Left lung (tissue), 10 donors: ENCODE data around the gene PSKH1. TPM values are rescaled to one million over a fixed set of nuclear protein-coding genes. Genes with fewer than 3 reads are reported as not detected.
A peak's percentile ranks its signal among the peaks of the same experiment; 100 is the strongest.

ENCODE experiments used
- ATAC-seq: fragments of 200-7000 bp; cut with Tn5 transposase; one replicate; pipeline ENCODE4 v1.9.1; 2020; ENCODE audit warnings: moderate library complexity
- DNase-seq, 4 donors: peaks; one replicate each; pipeline ENCODE4 v3.0.0-alpha.2; 2013 to 2020
- H3K27ac ChIP-seq, 2 donors: fragments of 200-600 bp; sonication (generic) in 1 of 2; one replicate each; pipeline versions ENCODE4 v1.5.0 to v1.8.0; 2020 to 2021
- H3K27me3 ChIP-seq, 2 donors: fragments of 200-600 bp; sonication (generic) in 1 of 2; one replicate each; pipeline versions ENCODE4 v1.5.0 to v1.8.0; 2020 to 2021
- H3K36me3 ChIP-seq, 2 donors: fragments of 200-600 bp; sonication (generic) in 1 of 2; one replicate each; pipeline versions ENCODE4 v1.5.0 to v1.8.0; 2020 to 2021
- H3K4me1 ChIP-seq, 2 donors: fragments of 200-600 bp; one replicate each; pipeline ENCODE4 v1.8.0; 2021
- H3K4me3 ChIP-seq, 2 donors: fragments of 200-600 bp; sonication (generic) in 1 of 2; one replicate each; pipeline versions ENCODE4 v1.5.0 to v1.8.0; 2020 to 2021; ENCODE audit warnings: mild to moderate bottlenecking in 1 of 2
- H3K9me3 ChIP-seq, 2 donors: fragments of 200-600 bp; sonication (generic) in 1 of 2; one replicate each; pipeline versions ENCODE4 v1.5.0 to v1.8.0; 2020 to 2021
- intact Hi-C, 2 donors: fragments of 100-400 bp; cut with DNase I; formaldehyde crosslinking; loops; one replicate each; pipeline versions ENCODE4 v1.11.2 to v1.14.2; 2022
- polyA plus RNA-seq, 6 donors: library from polyadenylated mRNA; unstranded; fragments of 120-200 nt; gene quantifications; one replicate each; pipeline ENCODE4 v1.2.1, GENCODE V29; 2013; ENCODE audit not compliant: insufficient read length in 6 of 6
- total RNA-seq, 2 donors: library from RNA; stranded (reverse); fragmentation: NEBNext Ultra II Directional; extraction: Animal tissue kit (Norgen Biotek cat#: 25700); gene quantifications; one replicate each; pipeline ENCODE4 v1.2.1, GENCODE V29; 2021
- TF ChIP-seq, protein P1 (sequence below), 2 donors: fragments of 200-600 bp; sonication (generic) in 1 of 2; IDR thresholded peaks; one replicate each; pipeline versions ENCODE4 v1.5.0 to v1.8.0; 2021; ENCODE audit warnings: antibody characterized with exemption in 2 of 2
- donor health status: DM: no; HTN: yes; CAD: no.
- donor health status: DM: no; HTN: no; CAD: no.

Gene PSKH1
- total and polyA plus RNA-seq, 8 donors, result 20.8 to 32.1 (median 29.0) TPM

- H3K27me3 ChIP-seq, result no peaks in the 10 kb centered on the region
Measured at GRCh38 chr16:67846063-67846319, 47.1 kb upstream of the PSKH1 start.

DNA sequence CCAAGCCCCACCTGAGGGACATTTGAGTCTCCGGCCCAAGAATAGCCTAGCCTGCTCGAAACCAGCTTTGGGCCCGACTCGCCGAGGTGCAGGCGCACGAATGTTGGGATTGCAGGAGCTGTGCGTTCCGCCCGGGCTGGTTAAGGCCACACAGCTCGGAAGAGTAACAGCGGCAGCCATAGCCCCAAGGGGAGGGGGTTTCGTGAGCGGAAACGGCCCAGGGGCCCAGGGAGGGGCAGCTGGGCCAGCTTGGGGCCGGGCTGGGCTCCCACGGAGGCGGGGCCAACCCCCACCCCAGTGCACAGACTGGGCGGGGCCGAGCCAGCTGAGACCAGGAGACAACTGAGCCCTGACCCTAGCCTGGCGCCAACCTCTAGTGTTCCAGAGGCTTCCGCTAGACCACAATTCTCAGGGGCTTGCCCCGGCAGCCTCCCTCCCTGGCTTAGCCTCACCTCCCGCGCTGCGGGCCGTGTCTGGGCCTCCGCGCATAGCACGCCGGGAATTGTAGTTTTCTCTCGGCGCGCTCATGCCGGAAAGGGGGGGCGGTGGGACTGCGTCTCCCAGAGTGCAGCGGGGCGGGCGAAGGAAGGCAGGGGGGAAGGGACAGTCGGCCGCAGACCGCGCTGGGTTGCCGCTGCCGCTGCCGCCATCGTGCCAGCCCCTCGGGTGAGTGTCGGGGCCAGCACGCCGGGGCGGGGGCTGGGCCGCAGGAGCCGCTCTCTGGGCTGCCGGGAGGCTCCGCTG is 46.6 kb upstream of the PSKH1 start, which contains the start of gene NUTF2:
Gene NUTF2, plus strand, starts transcription at position 614 of the 744 bp plus-strand sequence. CDS start 18,198 bp downstream, outside the sequence.
- DNase-seq (peak; percentile 95 to 97 (median 97)), ATAC-seq (peak; percentile 86)
- no peaks in the 10 kb centered on the region for H3K36me3 ChIP-seq
- peak within 1 kb of the TSS; percentile 95 to 96 for H3K27ac ChIP-seq
- TF ChIP-seq, protein P1, sequence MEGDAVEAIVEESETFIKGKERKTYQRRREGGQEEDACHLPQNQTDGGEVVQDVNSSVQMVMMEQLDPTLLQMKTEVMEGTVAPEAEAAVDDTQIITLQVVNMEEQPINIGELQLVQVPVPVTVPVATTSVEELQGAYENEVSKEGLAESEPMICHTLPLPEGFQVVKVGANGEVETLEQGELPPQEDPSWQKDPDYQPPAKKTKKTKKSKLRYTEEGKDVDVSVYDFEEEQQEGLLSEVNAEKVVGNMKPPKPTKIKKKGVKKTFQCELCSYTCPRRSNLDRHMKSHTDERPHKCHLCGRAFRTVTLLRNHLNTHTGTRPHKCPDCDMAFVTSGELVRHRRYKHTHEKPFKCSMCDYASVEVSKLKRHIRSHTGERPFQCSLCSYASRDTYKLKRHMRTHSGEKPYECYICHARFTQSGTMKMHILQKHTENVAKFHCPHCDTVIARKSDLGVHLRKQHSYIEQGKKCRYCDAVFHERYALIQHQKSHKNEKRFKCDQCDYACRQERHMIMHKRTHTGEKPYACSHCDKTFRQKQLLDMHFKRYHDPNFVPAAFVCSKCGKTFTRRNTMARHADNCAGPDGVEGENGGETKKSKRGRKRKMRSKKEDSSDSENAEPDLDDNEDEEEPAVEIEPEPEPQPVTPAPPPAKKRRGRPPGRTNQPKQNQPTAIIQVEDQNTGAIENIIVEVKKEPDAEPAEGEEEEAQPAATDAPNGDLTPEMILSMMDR (IDR thresholded peaks at IDR 0.05), result no peak
- peak within 1 kb of the TSS; percentile 98 for H3K4me3 ChIP-seq
- H3K27me3 ChIP-seq, result no peaks in the 10 kb centered on the region
- peaks cover 41 to 64% of the 10 kb centered on the region in 2 donors for H3K4me1 ChIP-seq
- intact Hi-C loops, result no loop called here
- H3K9me3 ChIP-seq, result no peaks in the 10 kb centered on the region

More at GRCh38 chr16:67846063-67846319, 47.1 kb upstream of the PSKH1 start:
- intact Hi-C loops, result no loop called here
- H3K27ac ChIP-seq, result peak overlapping the region; percentile 95 to 96
- ATAC-seq (no peak), DNase-seq (no peak)
- no peaks in the 10 kb centered on the region for H3K36me3 ChIP-seq
- peaks cover 41 to 67% of the 10 kb centered on the region in 2 donors for H3K4me1 ChIP-seq
- no peaks in the 10 kb centered on the region for H3K9me3 ChIP-seq
- TF ChIP-seq, protein P1 (IDR thresholded peaks at IDR 0.05), result no peak
- H3K4me3 ChIP-seq, result peak overlapping the region; percentile 98

DNA sequence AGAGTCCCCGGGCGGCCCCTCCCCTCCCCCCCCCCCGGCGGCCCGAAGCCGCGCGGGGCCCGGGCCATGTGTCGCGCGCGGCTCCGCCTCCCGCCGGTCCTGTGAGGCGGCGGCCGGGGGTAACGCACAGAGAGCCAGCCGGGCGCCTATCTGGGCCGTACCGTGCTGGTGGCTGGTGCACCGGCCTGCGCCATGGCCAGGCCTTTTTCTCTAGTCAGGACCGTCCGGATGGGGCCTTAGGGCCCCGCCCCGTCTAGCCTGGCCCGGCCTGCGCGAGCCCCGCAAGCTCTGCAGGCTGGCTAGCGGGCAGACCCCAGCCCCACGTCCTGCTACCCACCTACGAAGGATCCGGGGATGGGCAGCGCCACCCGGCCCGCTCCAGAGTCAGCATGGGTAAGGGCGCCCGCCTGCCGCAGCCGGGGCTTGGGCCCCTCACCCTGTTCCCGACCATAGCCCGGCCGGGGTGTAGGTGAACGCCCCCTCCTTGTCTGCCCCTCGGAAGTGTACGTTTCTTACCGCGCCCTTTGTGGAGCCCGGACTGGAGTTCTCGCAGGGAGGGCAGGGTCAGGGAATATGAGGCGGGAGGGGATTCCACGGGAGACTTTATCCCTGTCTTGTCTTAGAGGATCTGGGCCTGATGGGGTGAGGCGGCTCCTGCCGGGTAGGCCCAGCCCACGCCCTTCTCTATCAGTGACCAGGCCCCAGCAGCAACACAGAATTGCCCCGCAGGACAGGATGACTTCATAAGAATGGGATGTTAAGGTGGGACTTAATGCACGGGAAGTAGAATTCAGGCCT is 45.8 kb upstream of the PSKH1 start, which contains the start of gene CENPT:
Gene CENPT, minus strand, starts transcription at position 630 of the 798 bp plus-strand sequence. CDS start 13,834 bp downstream, outside the sequence.
- Histone ChIP-seq H3K4me1 (peaks cover 41 to 61% of the 10 kb centered on the region in 2 donors), H3K27me3 (no peaks in the 10 kb centered on the region), H3K27ac (peak within 1 kb of the TSS; percentile 95 to 96), H3K9me3 (no peaks in the 10 kb centered on the region), H3K36me3 (peaks cover 0 to 5% of the 10 kb centered on the region in 2 donors), H3K4me3 (peak within 1 kb of the TSS; percentile 98)
- intact Hi-C loops, result no loop called here
- TF ChIP-seq, protein P1 (IDR thresholded peaks at IDR 0.05), result peak in 1 of 2 donors; percentile 6
- ATAC-seq, result peak; percentile 68
- DNase-seq, result peak in 3 of 4 donors; percentile 57 to 91 (median 58)

- H3K4me3 ChIP-seq, result peak overlapping the region; percentile 98
- no peaks in the 10 kb centered on the region for H3K9me3 ChIP-seq
- intact Hi-C loops, result no loop called here
- peaks cover 40 to 56% of the 10 kb centered on the region in 2 donors for H3K4me1 ChIP-seq
- no peaks in the 10 kb centered on the region for H3K27me3 ChIP-seq
- TF ChIP-seq, protein P1 (IDR thresholded peaks at IDR 0.05), result no peak
- peaks cover 0 to 5% of the 10 kb centered on the region in 2 donors for H3K36me3 ChIP-seq
- DNase-seq, result no peak
- H3K27ac ChIP-seq, result peak overlapping the region in 1 of 2 donors; percentile 95
- ATAC-seq, result no peak
Measured at GRCh38 chr16:67848118-67848517, 44.9 kb upstream of the PSKH1 start.

GRCh38 chr16:67853670-67854069 is 39.4 kb upstream of the PSKH1 start:
- intact Hi-C loops, result no loop called here
- Histone ChIP-seq H3K9me3 (no peaks in the 10 kb centered on the region), H3K36me3 (peaks cover 0 to 5% of the 10 kb centered on the region in 2 donors), H3K27me3 (no peaks in the 10 kb centered on the region), H3K4me1 (peaks cover 12 to 28% of the 10 kb centered on the region in 2 donors), H3K27ac (no peak overlapping the region), H3K4me3 (no peak overlapping the region)
- DNase-seq (no peak), ATAC-seq (no peak)
- TF ChIP-seq, protein P1 (IDR thresholded peaks at IDR 0.05), result no peak
